Ascending aorta (tissue), 2 donors: Measurements from ENCODE around the gene TRIM9. TPM values are rescaled to one million over a fixed set of nuclear protein-coding genes. Genes with fewer than 3 reads are reported as not detected.

Experiments
- DNase-seq, 2 donors: peaks; one replicate each; pipeline ENCODE4 v3.0.0-alpha.2; 2019; ENCODE audit warnings: low spot score in 2 of 2
- H3K27ac ChIP-seq, 2 donors: fragments of 200-600 bp; sonication (generic); one replicate each; pipeline ENCODE4 v1.5.1; 2016 to 2017; ENCODE audit warnings: mild to moderate bottlenecking in 1 of 2
- H3K27me3 ChIP-seq: fragments of 200-600 bp; sonication (generic); one replicate; pipeline ENCODE4 v1.5.1; 2017
- H3K36me3 ChIP-seq, 2 donors: fragments of 200-600 bp; sonication (generic); one replicate each; pipeline ENCODE4 v1.5.1; 2016
- H3K4me1 ChIP-seq, 2 donors: fragments of 200-600 bp; sonication (generic); one replicate each; pipeline ENCODE4 v1.5.1; 2016 to 2017; ENCODE audit warnings: mild to moderate bottlenecking in 1 of 2
- H3K4me3 ChIP-seq, 2 donors: fragments of 200-600 bp; sonication (generic); one replicate each; pipeline ENCODE4 v1.5.1; 2016 to 2017; ENCODE audit warnings: mild to moderate bottlenecking in 1 of 2
- H3K9me3 ChIP-seq, 2 donors: fragments of 200-600 bp; sonication (generic); one replicate each; pipeline ENCODE4 v1.5.1; 2016
- CTCF ChIP-seq, 3 experiments: fragments of 200-600 bp in 2 of 3; fragments of 450-650 bp in 1 of 3; sonication (generic) in 2 of 3; IDR thresholded peaks; one replicate each; pipeline ENCODE4 v1.5.1; 2016 to 2019; ENCODE audit warnings: antibody characterized with exemption in 3 of 3, mild to moderate bottlenecking in 1 of 3, moderate library complexity in 1 of 3
- intact Hi-C: fragments of 100-400 bp; cut with DNase I; formaldehyde crosslinking; loops from one replicate; pipeline ENCODE4 v1.15.1; 2023
- total RNA-seq: library from RNA; depleted of rRNA; stranded (reverse); fragments of >200 nt; gene quantifications from one replicate; pipeline ENCODE4 v1.1.0, GENCODE V29; 2016

Gene TRIM9
- total RNA-seq, 1 donor from 2014 or later: 4.2 TPM

GRCh38 chr14:50936016-50936340 lies 158.9 kb downstream of the TRIM9 start:
- no peaks in the 10 kb centered on the region for H3K9me3 ChIP-seq
- H3K27me3 ChIP-seq: no peaks in the 10 kb centered on the region
- TF ChIP-seq CTCF (IDR thresholded peaks at IDR 0.05): no peak
- H3K4me3 ChIP-seq: no peak overlapping the region
- DNase-seq: no peak
- peaks cover 7 to 34% of the 10 kb centered on the region in 2 donors for H3K36me3 ChIP-seq
- intact Hi-C loops: no loop called here
- H3K4me1 ChIP-seq: no peaks in the 10 kb centered on the region
- no peak overlapping the region for H3K27ac ChIP-seq

GRCh38 chr14:50935126-50936015 lies 159.5 kb downstream of the TRIM9 start:
- H3K4me3 ChIP-seq: no peak overlapping the region
- no peaks in the 10 kb centered on the region for H3K27me3 ChIP-seq
- intact Hi-C loops: no loop called here
- H3K36me3 ChIP-seq: peaks cover 9 to 39% of the 10 kb centered on the region in 2 donors
- no peaks in the 10 kb centered on the region for H3K4me1 ChIP-seq
- no peak overlapping the region for H3K27ac ChIP-seq
- no peak for DNase-seq
- no peaks in the 10 kb centered on the region for H3K9me3 ChIP-seq
- no peak for TF ChIP-seq CTCF (IDR thresholded peaks at IDR 0.05)

DNA sequence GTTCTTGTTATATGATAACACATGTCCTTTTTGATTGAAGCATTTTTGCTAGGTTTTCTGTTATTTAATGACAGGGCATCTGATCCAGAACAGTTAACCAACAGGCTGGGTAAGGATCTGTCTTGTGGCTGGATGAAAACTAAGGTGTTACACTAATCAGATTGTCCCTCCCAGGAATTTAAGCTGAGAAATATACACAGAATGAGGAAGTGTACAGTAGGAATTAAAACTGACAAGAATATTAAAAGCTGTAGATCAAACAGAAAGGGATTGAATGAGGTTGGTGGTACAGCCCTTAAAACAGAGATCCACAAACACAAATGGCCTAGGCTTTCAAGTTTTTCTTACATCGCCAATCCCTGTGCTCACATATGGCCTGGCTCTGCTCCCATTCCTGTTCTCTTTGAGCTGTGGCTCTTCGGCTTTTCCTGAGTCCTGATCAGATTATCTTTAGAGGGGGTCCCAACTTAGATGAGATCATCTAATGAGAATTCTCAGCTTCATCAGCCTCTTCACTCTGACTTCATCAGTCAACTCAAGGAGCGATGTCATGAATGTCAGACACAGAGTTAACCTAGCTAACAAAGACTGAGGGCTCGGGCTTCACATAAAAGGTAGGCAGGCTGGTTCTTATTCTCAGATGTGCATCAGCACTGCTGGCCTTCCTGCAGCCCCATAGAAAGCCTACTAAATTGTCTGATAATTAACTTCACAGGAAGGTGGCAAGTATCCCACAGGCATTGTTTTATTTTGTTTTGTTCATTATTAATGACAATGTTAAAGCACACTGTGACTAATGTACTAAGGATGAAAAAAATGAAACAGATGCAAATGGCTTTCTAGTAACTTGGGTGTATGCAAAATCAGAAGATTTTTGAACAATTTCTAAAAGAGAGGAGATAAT lies 162.1 kb downstream of the TRIM9 start:
- Histone ChIP-seq H3K27me3 (no peaks in the 10 kb centered on the region), H3K4me3 (no peak overlapping the region), H3K9me3 (no peaks in the 10 kb centered on the region), H3K4me1 (no peaks in the 10 kb centered on the region), H3K36me3 (peaks cover 23 to 58% of the 10 kb centered on the region in 2 donors), H3K27ac (no peak overlapping the region)
- intact Hi-C loops: no loop called here
- TF ChIP-seq CTCF (IDR thresholded peaks at IDR 0.05): no peak
- no peak for DNase-seq

GRCh38 chr14:50932156-50932555 lies 162.7 kb downstream of the TRIM9 start:
- Histone ChIP-seq H3K9me3 (no peaks in the 10 kb centered on the region), H3K27me3 (no peaks in the 10 kb centered on the region), H3K36me3 (peaks cover 23 to 59% of the 10 kb centered on the region in 2 donors), H3K4me3 (no peak overlapping the region), H3K4me1 (no peaks in the 10 kb centered on the region), H3K27ac (no peak overlapping the region)
- no peak for DNase-seq
- intact Hi-C loops: no loop called here
- TF ChIP-seq CTCF (IDR thresholded peaks at IDR 0.05): no peak

DNA sequence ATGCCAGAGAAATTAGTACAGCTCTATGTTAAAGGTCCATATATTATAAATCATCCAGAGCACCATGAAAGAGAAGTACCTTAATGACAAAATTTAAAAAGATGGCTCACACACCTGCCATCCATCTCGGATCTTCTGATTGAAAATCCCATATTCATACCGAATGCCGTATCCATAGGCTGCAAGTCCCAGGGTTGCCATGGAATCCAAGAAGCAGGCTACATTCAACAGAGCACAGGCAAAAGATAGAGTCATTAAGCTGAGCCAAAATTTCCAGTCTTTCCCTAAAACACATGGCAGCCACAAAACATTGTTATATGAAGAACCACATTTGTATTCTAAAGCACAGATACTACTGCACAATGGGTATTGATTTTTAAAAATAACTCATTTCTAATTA lies 163.3 kb downstream of the TRIM9 start:
- Histone ChIP-seq H3K36me3 (peaks cover 23 to 56% of the 10 kb centered on the region in 2 donors), H3K27ac (no peak overlapping the region), H3K9me3 (no peaks in the 10 kb centered on the region), H3K27me3 (no peaks in the 10 kb centered on the region), H3K4me3 (no peak overlapping the region), H3K4me1 (no peaks in the 10 kb centered on the region)
- DNase-seq: no peak
- intact Hi-C loops: no loop called here
- no peak for TF ChIP-seq CTCF (IDR thresholded peaks at IDR 0.05)
